Thyroid gland (tissue), 4 donors: ENCODE results near the gene PSMA4. TPM values are rescaled to one million over a fixed set of nuclear protein-coding genes. Genes with fewer than 3 reads are reported as not detected.

ENCODE experiments used
- DNase-seq, 2 donors: peaks; one replicate each; pipeline ENCODE4 v3.0.0-alpha.2; 2019
- H3K27ac ChIP-seq, 3 donors: fragments of 200-600 bp; sonication (generic); 1 replicate in 2 of 3; 2 replicates in 1 of 3; pipeline ENCODE4 v1.5.1; 2016 to 2019; ENCODE audit warnings: mild to moderate bottlenecking in 1 of 3, moderate library complexity in 1 of 3
- H3K27me3 ChIP-seq: fragments of 200-600 bp; sonication (generic); one replicate; pipeline ENCODE4 v1.5.1; 2019
- H3K36me3 ChIP-seq, 2 donors: fragments of 200-600 bp; sonication (generic); one replicate each; pipeline ENCODE4 v1.5.1; 2016 to 2019
- H3K4me1 ChIP-seq, 2 donors: fragments of 200-600 bp; sonication (generic); one replicate each; pipeline ENCODE4 v1.5.1; 2017 to 2019
- H3K4me3 ChIP-seq, 3 donors: fragments of 200-600 bp; sonication (generic); replicated peaks in 1 of 3; 1 replicate in 2 of 3; 2 replicates in 1 of 3; pipeline ENCODE4 v1.5.1; 2016; ENCODE audit warnings: mild to moderate bottlenecking in 1 of 3
- H3K9me3 ChIP-seq: fragments of 200-600 bp; sonication (generic); one replicate; pipeline ENCODE4 v1.5.1; 2017
- CTCF ChIP-seq, 6 experiments: fragments of 200-600 bp in 3 of 6; fragments of 450-650 bp in 3 of 6; sonication (generic) in 3 of 6; IDR thresholded peaks; one replicate each; pipeline ENCODE4 v1.5.1; 2016 to 2019; ENCODE audit warnings: antibody characterized with exemption in 6 of 6, mild to moderate bottlenecking in 2 of 6, inconsistent platforms in 1 of 6, moderate library complexity in 1 of 6
- POLR2A ChIP-seq, 2 donors: fragments of 450-650 bp; IDR thresholded peaks; one replicate each; pipeline ENCODE4 v1.6.1; 2017; ENCODE audit warnings: antibody characterized with exemption in 2 of 2, mild to moderate bottlenecking in 2 of 2, moderate library complexity in 1 of 2
- WGBS, 2 donors: methylation state at CpG; one replicate each; pipeline ENCODE4 v1.1.5; 2017; 5-methylcytosine and 5-hydroxymethylcytosine counted together
- intact Hi-C: fragments of 100-400 bp; cut with DNase I; formaldehyde crosslinking; loops from one replicate; pipeline ENCODE4 v1.15.1; 2023
- total RNA-seq, 4 donors: library from RNA; depleted of rRNA; stranded (reverse); fragments of >200 nt; gene quantifications; one replicate each; pipeline ENCODE4 v1.2.3, GENCODE V29; 2016

Gene PSMA4
- total RNA-seq, 4 donors from 2014 or later: 123 to 185 (median 149) TPM

GRCh38 chr15:78524230-78524629 is 16.0 kb upstream of the PSMA4 start:
- H3K36me3 ChIP-seq: no peaks in the 10 kb centered on the region
- no peaks in the 10 kb centered on the region for H3K27me3 ChIP-seq
- no peak overlapping the region for H3K4me3 ChIP-seq
- WGBS, 2 donors: 89 to 90% methylated on average over 4 to 5 of the region's 5 CpGs
- no peaks in the 10 kb centered on the region for H3K9me3 ChIP-seq
- no peaks in the 10 kb centered on the region for H3K4me1 ChIP-seq
- no peak for DNase-seq
- no peak for TF ChIP-seq CTCF (IDR thresholded peaks at IDR 0.05)
- no peak for TF ChIP-seq POLR2A (IDR thresholded peaks at IDR 0.05)
- no peak overlapping the region for H3K27ac ChIP-seq
- intact Hi-C loops: no loop called here

GRCh38 chr15:78527325-78527724 is 12.9 kb upstream of the PSMA4 start:
- no peak for DNase-seq
- no peaks in the 10 kb centered on the region for H3K4me1 ChIP-seq
- intact Hi-C loops: no loop called here
- TF ChIP-seq CTCF (IDR thresholded peaks at IDR 0.05) (no peak), POLR2A (IDR thresholded peaks at IDR 0.05) (no peak)
- no peak overlapping the region for H3K27ac ChIP-seq
- H3K9me3 ChIP-seq: no peaks in the 10 kb centered on the region
- no peaks in the 10 kb centered on the region for H3K27me3 ChIP-seq
- H3K36me3 ChIP-seq: no peaks in the 10 kb centered on the region
- H3K4me3 ChIP-seq: no peak overlapping the region
- whole genome bisulfite sequencing, 2 donors: 70 to 82% methylated on average over 5 of the region's 5 CpGs

- Histone ChIP-seq H3K9me3 (no peaks in the 10 kb centered on the region), H3K4me1 (no peaks in the 10 kb centered on the region), H3K36me3 (no peaks in the 10 kb centered on the region), H3K27ac (no peak overlapping the region), H3K27me3 (no peaks in the 10 kb centered on the region), H3K4me3 (no peak overlapping the region)
- no peak for DNase-seq
- TF ChIP-seq CTCF (IDR thresholded peaks at IDR 0.05) (no peak), POLR2A (IDR thresholded peaks at IDR 0.05) (no peak)
- intact Hi-C loops: no loop called here
- WGBS, 2 donors: 51 to 76% methylated on average over 2 of the region's 2 CpGs
Observed at GRCh38 chr15:78533331-78533730, 6.9 kb upstream of the PSMA4 start.

GRCh38 chr15:78536134-78536533 is 4.1 kb upstream of the PSMA4 start:
- 93 to 96% methylated on average over 1 of the region's 1 CpG for WGBS, 2 donors
- TF ChIP-seq CTCF (IDR thresholded peaks at IDR 0.05) (no peak), POLR2A (IDR thresholded peaks at IDR 0.05) (no peak)
- DNase-seq: no peak

GRCh38 chr15:78537266-78537905 is 2.9 kb upstream of the PSMA4 start:
- Histone ChIP-seq H3K36me3 (peaks cover 0 to 2% of the 10 kb centered on the region in 2 donors), H3K27me3 (no peaks in the 10 kb centered on the region), H3K27ac (no peak overlapping the region), H3K9me3 (no peaks in the 10 kb centered on the region), H3K4me3 (no peak overlapping the region), H3K4me1 (peaks cover 7 to 10% of the 10 kb centered on the region in 2 donors)
- no peak for TF ChIP-seq CTCF (IDR thresholded peaks at IDR 0.05)
- no peak for TF ChIP-seq POLR2A (IDR thresholded peaks at IDR 0.05)
- intact Hi-C loops: no loop called here
- WGBS, 2 donors: 78 to 83% methylated on average over 5 of the region's 5 CpGs
- no peak for DNase-seq

More at GRCh38 chr15:78536134-78536533, 4.1 kb upstream of the PSMA4 start:
- intact Hi-C loops: no loop called here
- H3K27ac ChIP-seq: no peak overlapping the region
- H3K36me3 ChIP-seq: no peaks in the 10 kb centered on the region
- no peak overlapping the region for H3K4me3 ChIP-seq
- peaks cover 0 to 2% of the 10 kb centered on the region in 2 donors for H3K4me1 ChIP-seq
- no peaks in the 10 kb centered on the region for H3K27me3 ChIP-seq
- no peaks in the 10 kb centered on the region for H3K9me3 ChIP-seq
